SK-N-SH treated with all-trans-retinoic acid at 6 μM for 48 hours (cell line): ENCODE results near the gene PMFBP1.

Experiments used
- BACH2 ChIP-seq: fragments of 250-450 bp; sonication (Bioruptor Pico); IDR thresholded peaks from 2 replicates; pipeline ENCODE4 v1.9.0; 2021; ENCODE audit warnings: mild to moderate bottlenecking, borderline replicate concordance
- CREB5 ChIP-seq: fragments of 250-450 bp; sonication (Bioruptor Pico); IDR thresholded peaks from 2 replicates; pipeline ENCODE4 v1.5.1; 2020; ENCODE audit warnings: low read depth, mild to moderate bottlenecking, moderate library complexity
- CSRNP3 ChIP-seq: fragments of 250-450 bp; sonication (Bioruptor Pico); IDR thresholded peaks from 2 replicates; pipeline ENCODE4 v1.5.1; 2021; ENCODE audit warnings: mild to moderate bottlenecking, moderate library complexity
- GLIS3 ChIP-seq: fragments of 250-450 bp; sonication (Bioruptor Pico); IDR thresholded peaks from 2 replicates; pipeline ENCODE4 v1.5.0; 2020; ENCODE audit warnings: mild to moderate bottlenecking, moderate library complexity
- OSR1 ChIP-seq: fragments of 250-450 bp; sonication (Bioruptor Pico); IDR thresholded peaks from 2 replicates; pipeline ENCODE4 v1.8.0; 2022; ENCODE audit warnings: moderate library complexity, mild to moderate bottlenecking, inconsistent platforms
- PATZ1 ChIP-seq: fragments of 250-450 bp; sonication (Bioruptor Pico); IDR thresholded peaks from 2 replicates; pipeline ENCODE4 v1.8.0; 2020; ENCODE audit warnings: mild to moderate bottlenecking, moderate library complexity, borderline replicate concordance
- TOX ChIP-seq: fragments of 250-450 bp; sonication (Bioruptor Pico); IDR thresholded peaks from 2 replicates; pipeline ENCODE4 v1.8.0; 2021; ENCODE audit warnings: mild to moderate bottlenecking, moderate library complexity, borderline replicate concordance
- ZC3H10 ChIP-seq: fragments of 250-450 bp; sonication (Bioruptor Pico); IDR thresholded peaks from 2 replicates; pipeline ENCODE4 v1.5.1; 2021; ENCODE audit warnings: mild to moderate bottlenecking, moderate library complexity
- ZFP3 ChIP-seq: fragments of 250-450 bp; sonication (Bioruptor Pico); IDR thresholded peaks from 2 replicates; pipeline ENCODE4 v1.5.0; 2020; ENCODE audit warnings: mild to moderate bottlenecking, moderate library complexity
- ZFP30 ChIP-seq: fragments of 450-650 bp; formaldehyde crosslinking; IDR thresholded peaks from 2 replicates; pipeline ENCODE4 v1.5.0; 2022; ENCODE audit warnings: mild to moderate bottlenecking, moderate library complexity
- ZNF8 ChIP-seq: fragments of 450-650 bp; formaldehyde crosslinking; IDR thresholded peaks from 2 replicates; pipeline ENCODE4 v1.5.0; 2020; ENCODE audit warnings: mild to moderate bottlenecking, moderate library complexity

- no peak for TF ChIP-seq ZNF8 (CRISPR knock-in tag)
- no peak for TF ChIP-seq CREB5
- TF ChIP-seq OSR1 (CRISPR knock-in tag): no peak
- TF ChIP-seq ZFP3 (CRISPR knock-in tag): no peak
- TF ChIP-seq CSRNP3 (CRISPR knock-in tag): no peak
- TF ChIP-seq TOX (CRISPR knock-in tag): no peak
- no peak for TF ChIP-seq BACH2 (CRISPR knock-in tag)
- no peak for TF ChIP-seq GLIS3 (CRISPR knock-in tag)
- TF ChIP-seq ZFP30 (CRISPR knock-in tag): no peak
- no peak for TF ChIP-seq PATZ1 (CRISPR knock-in tag)
- TF ChIP-seq ZC3H10 (CRISPR knock-in tag): no peak
These were observed 15.6 kb upstream of the PMFBP1 start for GRCh38 chr16:72187551-72187950.
